ENCODE measurements around the gene RAD9A. TPM values are rescaled to one million over a fixed set of nuclear protein-coding genes. Genes with fewer than 3 reads are reported as not detected.

Gene RAD9A
- total and polyA plus RNA-seq, 2 of the 4 experiments (the other 2 are of a cell fraction): 2.0 to 10.3 TPM

DNA sequence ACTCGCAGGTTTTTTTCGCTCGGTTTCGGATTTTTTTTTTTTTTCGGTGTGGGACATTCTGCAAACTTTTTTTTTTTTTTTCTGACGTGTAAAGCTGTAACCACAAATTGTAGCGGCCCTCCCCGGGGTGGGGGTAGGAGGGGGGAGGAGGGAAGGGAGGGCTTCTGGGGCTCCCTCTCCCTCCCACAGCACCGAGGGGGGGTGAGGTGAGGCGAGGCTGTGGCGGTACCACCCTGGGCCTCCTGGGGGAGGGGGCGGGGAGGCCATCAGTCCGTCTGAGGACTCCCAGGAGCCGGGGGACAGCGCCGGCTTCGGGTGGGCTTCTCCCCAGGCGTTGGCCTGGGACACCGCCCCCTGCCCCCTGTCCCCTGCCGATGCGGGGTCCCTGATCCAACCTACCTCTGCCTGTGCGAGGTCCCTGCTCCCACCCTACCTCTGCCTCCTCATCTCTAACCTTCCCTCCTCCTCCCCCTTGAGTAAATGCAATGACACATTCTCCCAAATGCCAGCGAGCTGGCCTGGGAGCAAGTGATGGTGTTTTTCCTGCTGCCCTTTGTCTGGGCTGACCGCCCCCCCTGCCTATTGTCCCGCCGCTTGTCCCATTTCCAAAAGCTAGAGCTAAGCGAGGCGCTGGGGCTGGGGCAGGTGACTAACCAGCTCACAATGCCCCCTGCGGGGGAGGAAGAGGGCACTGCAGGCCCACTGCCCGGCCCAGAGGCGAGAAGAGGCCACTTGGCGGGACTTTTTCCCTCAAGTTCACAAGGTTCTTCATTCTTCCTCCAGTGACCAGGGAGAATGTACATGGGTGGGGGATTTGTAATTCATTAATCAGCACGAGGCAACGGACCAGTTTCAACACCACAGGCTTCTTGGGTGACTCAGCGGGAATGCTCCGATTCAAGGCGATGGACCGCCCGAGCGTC lies 17.9 kb upstream of the RAD9A start (continued):
- TF ChIP-seq MAZ (IDR thresholded peaks at IDR 0.05; ENCODE audit: borderline replicate concordance, low read depth, low read length): peak; percentile 98
- TF ChIP-seq CEBPB (IDR thresholded peaks at IDR 0.05; ENCODE audit: low read depth, low read length): peak; percentile 95
- no peak for TF ChIP-seq RFX5 (IDR thresholded peaks at IDR 0.05; ENCODE audit: low read depth, low read length)
- TF ChIP-seq RAD21 (IDR thresholded peaks at IDR 0.05; ENCODE audit: low read length): peak; percentile 30; the same call in 1 of the 2 replicates
